ENCODE results near the gene PSG5.
"Not testable (repeated sequence)": the region's sequence is repeated elsewhere in the genome, so short reads cannot be mapped to it uniquely, and the experiment has no call there.

DNA sequence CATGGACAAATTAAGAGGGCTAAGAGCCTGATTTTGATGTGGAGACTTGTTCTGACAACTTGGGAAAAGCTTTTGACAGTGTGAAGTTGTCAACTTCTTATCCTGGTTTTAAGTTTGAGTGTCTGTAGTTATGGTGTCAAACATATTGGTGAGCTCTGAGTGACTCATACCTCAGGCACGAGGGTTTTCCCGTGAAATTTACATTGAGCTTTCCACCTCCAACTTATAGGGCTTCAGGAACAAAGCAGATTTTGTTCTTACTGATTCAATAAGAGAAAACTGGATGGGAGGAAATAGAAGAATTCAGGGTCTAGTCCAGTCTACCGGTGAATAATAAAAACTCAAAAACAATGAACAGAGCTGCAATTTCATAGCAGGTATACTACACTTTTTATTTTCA lies 49.4 kb upstream of the PSG5 start:
- not testable (repeated sequence) for TF ChIP-seq EZH2 (IDR thresholded peaks at IDR 0.05; ENCODE audit: low read depth, unreplicated experiment); CREB1 (CRISPR knock-in tag; IDR thresholded peaks at IDR 0.05; ENCODE audit: low read depth); STAT1 (IDR thresholded peaks at IDR 0.05; ENCODE audit: unreplicated experiment)
- TF ChIP-seq, protein P1, sequence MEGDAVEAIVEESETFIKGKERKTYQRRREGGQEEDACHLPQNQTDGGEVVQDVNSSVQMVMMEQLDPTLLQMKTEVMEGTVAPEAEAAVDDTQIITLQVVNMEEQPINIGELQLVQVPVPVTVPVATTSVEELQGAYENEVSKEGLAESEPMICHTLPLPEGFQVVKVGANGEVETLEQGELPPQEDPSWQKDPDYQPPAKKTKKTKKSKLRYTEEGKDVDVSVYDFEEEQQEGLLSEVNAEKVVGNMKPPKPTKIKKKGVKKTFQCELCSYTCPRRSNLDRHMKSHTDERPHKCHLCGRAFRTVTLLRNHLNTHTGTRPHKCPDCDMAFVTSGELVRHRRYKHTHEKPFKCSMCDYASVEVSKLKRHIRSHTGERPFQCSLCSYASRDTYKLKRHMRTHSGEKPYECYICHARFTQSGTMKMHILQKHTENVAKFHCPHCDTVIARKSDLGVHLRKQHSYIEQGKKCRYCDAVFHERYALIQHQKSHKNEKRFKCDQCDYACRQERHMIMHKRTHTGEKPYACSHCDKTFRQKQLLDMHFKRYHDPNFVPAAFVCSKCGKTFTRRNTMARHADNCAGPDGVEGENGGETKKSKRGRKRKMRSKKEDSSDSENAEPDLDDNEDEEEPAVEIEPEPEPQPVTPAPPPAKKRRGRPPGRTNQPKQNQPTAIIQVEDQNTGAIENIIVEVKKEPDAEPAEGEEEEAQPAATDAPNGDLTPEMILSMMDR (conservative IDR thresholded peaks at IDR 0.05; ENCODE audit: low read depth in 2 of 2), result not testable (repeated sequence)
- TF ChIP-seq, protein P2, sequence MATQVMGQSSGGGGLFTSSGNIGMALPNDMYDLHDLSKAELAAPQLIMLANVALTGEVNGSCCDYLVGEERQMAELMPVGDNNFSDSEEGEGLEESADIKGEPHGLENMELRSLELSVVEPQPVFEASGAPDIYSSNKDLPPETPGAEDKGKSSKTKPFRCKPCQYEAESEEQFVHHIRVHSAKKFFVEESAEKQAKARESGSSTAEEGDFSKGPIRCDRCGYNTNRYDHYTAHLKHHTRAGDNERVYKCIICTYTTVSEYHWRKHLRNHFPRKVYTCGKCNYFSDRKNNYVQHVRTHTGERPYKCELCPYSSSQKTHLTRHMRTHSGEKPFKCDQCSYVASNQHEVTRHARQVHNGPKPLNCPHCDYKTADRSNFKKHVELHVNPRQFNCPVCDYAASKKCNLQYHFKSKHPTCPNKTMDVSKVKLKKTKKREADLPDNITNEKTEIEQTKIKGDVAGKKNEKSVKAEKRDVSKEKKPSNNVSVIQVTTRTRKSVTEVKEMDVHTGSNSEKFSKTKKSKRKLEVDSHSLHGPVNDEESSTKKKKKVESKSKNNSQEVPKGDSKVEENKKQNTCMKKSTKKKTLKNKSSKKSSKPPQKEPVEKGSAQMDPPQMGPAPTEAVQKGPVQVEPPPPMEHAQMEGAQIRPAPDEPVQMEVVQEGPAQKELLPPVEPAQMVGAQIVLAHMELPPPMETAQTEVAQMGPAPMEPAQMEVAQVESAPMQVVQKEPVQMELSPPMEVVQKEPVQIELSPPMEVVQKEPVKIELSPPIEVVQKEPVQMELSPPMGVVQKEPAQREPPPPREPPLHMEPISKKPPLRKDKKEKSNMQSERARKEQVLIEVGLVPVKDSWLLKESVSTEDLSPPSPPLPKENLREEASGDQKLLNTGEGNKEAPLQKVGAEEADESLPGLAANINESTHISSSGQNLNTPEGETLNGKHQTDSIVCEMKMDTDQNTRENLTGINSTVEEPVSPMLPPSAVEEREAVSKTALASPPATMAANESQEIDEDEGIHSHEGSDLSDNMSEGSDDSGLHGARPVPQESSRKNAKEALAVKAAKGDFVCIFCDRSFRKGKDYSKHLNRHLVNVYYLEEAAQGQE (IDR thresholded peaks at IDR 0.05; ENCODE audit: unreplicated experiment), result not testable (repeated sequence)

Measured in GM23338 (cell line).